ENCODE data around the gene ENO2.

Gene ENO2

DNA sequence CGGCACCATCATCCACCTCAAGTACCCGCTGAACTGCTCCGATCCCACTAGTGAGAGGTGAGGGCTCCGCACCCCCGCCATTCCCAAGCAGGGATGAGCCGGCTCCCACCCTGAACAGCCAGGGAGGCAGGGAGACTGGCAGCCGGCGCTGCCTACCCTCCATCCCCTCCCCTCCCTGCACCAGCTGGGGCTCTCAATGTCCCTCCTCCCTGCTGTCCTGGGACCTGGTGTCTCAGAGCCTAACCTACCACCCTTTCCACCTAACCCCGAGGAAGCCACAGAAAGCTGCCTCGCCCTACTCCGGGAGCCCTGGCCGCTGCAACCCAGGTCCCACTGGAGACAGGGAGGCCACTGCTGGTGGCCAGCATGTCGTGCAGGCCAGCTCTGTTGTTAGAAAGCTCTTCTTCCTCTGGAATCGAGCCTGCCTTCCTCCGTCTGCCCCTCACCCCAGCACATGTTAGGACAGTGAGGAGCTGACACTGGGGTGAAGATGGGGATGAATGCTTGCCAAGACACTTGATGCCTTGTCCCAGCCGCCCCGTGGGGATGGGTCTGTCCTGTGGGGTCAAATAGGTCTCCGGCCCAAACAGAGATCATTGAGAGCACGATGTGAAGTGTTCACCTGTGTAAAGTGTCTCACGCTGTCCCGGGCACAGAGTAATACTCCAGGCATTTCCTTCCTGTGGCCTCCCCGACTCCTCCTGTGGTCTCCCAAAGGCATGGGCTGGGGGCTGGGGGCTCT, 37.9 kb downstream of the ENO2 start:
- no peak for DNase-seq

DNA sequence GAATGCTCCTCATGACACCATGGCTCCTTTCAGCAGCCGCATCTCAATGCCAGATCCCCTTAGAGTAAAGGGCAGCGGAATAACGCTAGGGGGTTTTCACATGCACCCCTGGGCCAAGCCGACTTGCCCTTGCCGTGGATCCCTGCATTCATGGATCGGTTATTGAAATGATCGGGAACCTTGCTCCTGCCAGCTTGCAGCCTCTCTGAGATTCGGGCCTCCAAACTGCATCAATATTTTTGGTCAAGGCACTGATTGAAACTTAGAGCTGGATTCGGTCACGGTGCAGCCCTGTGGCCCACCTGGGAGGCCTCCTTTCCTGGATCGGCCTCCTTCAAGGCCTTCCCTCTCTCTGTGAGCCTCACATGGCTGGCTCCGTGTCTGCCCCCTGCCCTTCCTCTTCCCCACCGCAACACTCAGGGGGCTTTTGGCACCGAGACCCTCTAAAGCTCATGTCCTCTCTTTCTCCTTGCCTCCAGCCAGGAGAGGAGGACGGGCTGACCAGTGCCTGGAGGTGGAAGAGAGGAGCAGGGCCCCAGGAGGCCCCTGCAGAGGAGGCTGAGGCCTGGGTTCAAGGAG, 38.6 kb downstream of the ENO2 start:
- no peak for DNase-seq

DNA sequence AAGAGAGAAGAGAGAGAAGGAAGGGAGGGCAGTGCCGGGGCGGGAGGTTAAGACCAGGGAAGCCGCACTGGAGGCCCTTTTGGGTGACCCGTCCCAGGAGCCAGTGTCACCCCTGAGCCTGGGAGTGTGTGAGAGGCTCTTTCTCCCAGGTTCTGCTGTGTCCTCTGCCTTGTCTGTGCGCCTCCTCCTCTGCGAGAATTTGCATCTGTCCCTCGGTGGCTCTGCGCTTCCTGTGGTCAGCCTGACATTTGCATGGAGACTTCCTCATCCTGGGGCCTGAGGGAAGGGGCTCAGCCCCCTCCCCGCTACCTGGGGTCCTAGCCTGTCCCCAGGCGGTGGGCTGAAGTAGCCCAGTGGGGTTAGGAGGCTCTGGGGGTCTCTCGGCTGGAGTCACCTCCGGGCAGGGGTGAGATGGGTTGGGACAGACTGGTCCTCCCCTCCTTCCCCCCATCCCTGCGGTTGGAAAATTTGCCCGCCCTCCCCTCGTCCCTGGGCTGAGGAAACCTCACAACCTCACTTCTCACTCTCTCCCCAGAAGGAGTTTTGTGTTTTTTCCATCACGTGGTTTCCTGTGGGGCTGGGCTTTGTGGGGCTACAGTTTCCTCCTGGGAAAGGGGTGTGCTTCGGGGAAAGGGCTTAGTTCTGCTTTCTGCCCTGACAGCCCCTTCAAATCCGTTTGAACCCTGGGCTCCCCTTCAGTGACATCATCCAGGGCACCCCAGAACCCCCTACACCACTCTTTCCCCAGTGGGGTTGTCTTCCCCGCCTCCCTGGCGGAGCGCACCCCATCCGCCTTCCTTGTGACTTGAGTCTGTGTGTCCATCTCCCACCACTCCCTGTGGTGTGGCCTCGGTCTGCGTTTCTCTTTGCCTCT, 39.3 kb downstream of the ENO2 start:
- peak; percentile 87 for DNase-seq

DNA sequence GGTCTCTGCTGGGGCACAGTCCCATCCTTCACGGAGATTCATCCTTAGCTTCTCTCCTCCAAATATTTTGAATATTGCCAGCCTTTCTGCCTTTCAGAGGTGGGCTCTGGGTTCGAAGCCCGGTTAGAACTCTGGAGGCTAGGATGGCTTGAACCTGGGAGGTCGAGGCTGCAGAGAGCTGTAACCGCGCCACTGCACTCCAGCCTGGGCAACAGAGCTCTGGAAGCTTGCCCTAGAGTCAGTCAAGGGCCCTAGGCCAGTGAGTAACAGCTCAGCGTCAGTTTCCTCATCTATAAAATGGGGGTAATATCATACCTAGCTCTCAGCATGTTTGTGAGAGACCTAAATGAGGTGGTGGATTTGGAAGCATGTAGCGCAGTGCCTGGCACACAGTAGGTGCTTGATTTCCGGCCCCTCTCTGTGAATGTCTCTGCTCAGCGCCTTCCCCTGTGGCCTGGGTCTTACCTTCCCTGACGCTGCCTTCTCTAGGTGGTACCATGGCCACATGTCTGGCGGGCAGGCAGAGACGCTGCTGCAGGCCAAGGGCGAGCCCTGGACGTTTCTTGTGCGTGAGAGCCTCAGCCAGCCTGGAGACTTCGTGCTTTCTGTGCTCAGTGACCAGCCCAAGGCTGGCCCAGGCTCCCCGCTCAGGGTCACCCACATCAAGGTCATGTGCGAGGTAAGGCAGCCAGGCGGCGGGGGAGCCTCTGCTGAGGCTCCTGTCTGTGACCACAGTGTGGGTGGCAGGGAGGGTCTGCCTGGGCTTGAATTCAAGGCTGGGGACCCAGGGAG, 40.1 kb downstream of the ENO2 start:
- DNase-seq, result no peak

DNA sequence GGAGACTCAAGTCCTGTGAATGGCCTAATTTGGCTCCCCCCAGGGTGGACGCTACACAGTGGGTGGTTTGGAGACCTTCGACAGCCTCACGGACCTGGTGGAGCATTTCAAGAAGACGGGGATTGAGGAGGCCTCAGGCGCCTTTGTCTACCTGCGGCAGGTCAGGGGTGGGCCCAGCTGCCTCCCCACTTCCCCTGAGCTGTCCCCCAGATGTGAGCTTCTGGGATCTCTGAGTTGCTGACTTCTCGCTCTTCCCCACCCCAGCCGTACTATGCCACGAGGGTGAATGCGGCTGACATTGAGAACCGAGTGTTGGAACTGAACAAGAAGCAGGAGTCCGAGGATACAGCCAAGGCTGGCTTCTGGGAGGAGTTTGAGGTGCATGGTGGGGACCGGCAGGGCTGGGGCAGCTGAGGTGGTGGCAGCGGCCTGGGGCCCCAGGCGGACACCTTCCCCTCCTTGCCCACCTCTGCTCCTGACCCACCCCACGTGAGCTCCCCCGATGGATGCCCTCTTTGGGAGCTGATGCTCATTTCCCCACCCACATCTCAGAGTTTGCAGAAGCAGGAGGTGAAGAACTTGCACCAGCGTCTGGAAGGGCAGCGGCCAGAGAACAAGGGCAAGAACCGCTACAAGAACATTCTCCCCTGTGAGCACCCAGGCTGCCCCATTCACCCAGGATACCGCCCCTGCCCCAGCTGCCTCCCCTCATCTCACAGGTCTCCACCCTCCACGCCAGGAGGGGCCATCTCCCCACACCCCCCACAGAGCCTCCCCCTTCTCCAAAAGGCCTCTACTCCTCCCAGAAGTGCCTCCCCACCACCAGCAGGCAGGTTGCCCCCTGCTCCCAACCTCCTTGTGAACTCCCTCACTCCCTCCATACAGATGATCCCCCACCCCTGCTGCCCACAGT, 41.0 kb downstream of the ENO2 start:
- DNase-seq, result no peak

DNA sequence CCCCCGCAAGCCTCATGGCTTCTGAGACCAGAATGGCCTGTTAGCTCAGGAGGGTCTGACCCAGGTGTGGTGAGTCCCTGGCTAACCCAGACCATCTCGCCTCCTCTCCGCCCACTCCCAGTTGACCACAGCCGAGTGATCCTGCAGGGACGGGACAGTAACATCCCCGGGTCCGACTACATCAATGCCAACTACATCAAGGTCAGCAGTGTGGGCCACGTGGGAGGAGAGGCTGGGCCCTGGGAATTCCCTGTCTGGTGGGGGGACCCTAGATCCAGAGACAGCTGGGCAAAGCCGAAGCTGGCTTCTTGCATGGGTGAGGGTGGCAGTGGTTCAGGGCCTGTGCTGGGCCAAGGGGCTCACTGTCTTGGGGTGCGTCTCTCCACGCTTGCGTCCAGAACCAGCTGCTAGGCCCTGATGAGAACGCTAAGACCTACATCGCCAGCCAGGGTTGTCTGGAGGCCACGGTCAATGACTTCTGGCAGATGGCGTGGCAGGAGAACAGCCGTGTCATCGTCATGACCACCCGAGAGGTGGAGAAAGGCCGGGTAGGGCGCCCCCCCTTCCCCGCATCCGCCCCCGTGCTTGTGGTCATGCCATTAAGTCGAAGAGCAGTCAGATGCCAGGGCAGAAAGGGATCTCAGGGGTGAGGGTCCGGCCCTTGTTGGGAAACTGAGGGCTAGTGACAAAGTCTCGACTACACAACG, 41.8 kb downstream of the ENO2 start:
- no peak for DNase-seq

DNA sequence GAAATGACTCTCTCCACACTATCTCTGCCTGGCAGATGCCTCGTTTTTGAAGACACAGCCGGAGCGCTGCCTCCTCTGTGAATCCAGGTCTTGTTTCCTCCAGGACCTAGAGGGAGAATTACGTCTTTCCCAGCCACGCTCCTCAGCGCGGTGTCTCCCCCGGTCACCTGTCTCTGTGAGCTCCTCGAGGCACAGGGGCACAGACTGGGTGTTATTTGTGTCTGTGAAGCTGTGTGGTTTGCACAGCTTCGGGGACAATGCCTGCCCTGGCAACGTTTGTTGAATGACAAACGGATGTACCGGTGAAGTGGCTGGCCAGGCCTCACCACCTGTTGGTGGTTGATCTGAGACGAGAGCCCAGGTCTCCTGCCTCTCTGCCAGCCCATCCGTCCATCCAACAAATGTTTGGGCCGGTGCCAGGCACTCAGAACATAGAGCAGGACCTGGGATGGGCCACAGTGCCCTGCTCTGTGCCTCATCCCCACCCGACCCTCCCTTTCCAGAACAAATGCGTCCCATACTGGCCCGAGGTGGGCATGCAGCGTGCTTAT, 42.8 kb downstream of the ENO2 start:
- DNase-seq, result no peak

DNA sequence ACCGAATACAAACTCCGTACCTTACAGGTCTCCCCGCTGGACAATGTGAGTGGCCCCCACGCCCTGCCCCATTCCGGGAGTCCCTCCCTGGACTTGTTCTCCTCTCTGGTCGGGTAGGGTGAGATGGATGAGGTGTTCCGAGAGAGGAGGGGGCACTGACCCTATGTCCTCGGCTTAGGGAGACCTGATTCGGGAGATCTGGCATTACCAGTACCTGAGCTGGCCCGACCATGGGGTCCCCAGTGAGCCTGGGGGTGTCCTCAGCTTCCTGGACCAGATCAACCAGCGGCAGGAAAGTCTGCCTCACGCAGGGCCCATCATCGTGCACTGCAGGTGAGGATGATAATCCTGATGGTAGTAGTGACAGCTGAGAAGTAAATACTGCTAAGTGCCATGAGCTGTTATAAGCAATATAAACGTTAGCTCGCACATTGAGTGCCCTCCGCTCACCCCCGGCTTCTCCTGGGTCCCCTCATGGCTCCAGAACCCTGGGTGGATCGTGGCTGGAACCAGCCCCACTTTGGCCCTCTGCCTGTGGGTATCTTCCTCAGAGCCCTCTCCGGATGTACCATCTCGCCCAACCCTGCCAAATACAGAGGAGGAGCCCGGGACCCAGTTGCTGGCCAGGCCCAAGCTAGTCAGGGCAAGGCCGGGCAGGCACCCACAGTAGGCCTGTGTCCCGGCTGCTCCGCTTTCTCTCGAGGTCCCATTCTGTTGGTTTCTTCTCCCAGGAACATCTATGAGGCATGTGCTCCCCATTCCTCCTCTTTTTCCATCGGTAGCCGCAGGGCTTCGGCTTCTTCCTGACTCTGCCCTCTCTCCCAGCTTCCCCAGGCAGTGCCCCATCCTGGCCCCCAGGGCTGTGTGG, 43.6 kb downstream of the ENO2 start:
- no peak for DNase-seq

DNA sequence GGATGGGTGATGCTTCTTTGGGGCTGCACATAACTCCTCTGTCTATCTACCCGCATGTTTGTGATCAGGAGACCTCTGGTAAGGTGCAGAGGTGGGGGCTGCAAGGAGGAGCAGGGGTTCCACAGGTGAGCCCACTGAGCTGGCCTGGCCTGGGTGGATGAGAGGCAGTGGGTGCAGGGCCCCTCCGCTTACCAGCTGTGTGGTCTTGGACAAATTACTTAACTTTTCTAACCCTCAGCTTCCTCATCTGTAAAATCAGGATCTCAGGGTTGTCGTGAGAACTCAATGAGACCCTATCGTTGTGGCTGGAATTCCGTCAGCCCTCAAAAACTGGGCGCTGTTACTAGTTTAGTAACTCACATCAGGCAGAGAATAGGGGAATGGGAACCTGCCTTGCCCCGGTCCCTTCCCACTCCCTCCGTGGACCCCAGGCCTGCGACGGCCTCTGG, 44.3 kb downstream of the ENO2 start:
- DNase-seq, result no peak

DNA sequence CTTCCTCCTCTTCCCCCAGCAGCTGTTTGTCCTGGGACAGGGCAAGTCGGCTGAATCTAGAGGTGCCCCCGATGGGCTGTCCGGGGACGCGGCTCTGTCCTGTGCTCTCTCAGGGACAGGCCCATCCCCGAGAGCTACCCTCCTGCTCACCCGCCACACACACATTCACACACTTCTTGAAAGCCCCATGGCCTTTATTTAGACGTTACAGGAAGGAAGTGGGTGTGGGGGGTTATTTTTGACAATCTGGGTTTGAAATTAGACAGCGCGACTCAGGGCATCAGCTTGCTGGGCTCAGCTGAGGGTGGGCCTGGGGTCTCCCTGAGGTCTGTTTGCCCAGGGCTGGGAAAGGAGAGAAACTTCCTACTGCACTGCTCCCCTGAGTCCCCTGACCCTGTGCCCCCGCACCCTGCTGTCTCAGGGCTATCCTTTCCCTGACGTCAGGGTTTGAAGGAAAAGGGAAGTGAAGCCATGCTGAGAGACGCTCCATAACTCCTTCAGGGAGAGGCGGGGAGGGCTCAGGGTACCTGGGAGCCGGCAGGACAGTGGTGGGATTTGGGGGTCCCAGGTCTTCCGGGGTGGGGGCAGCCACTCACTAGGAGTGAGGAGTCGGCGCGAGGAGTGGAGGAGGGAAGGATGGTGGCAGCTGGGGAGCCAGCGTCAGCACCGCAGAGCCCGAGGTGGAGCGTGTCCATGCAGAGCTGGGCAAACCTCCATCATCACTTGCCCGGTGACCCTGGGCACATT, 44.9 kb downstream of the ENO2 start:
- peak; percentile 71 for DNase-seq

DNA sequence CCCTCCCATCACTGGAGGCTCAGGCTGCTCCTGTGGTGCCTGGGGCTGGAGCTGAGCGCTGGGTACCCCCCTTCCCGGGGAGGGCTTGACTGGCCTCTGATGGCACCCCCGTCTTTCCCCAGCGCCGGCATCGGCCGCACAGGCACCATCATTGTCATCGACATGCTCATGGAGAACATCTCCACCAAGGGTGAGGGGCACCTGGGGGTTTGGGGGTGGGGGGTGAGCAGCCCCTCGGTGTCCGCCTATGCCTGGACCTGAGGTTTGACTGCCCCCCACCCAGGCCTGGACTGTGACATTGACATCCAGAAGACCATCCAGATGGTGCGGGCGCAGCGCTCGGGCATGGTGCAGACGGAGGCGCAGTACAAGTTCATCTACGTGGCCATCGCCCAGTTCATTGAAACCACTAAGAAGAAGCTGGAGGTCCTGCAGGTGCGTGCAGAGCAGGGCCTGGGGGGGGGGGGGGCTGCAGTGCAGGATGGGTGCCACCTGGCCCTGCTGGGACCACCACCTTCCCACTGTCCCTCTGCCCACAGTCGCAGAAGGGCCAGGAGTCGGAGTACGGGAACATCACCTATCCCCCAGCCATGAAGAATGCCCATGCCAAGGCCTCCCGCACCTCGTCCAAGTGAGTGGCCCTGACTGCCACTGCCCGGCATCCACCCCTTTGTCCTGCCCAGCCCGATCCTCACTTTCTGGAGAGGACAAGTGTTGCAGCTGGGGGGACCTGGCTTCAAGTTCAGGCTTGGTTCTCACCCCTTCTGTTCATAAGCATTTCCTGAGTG, 45.6 kb downstream of the ENO2 start:
- no peak for DNase-seq

DNA sequence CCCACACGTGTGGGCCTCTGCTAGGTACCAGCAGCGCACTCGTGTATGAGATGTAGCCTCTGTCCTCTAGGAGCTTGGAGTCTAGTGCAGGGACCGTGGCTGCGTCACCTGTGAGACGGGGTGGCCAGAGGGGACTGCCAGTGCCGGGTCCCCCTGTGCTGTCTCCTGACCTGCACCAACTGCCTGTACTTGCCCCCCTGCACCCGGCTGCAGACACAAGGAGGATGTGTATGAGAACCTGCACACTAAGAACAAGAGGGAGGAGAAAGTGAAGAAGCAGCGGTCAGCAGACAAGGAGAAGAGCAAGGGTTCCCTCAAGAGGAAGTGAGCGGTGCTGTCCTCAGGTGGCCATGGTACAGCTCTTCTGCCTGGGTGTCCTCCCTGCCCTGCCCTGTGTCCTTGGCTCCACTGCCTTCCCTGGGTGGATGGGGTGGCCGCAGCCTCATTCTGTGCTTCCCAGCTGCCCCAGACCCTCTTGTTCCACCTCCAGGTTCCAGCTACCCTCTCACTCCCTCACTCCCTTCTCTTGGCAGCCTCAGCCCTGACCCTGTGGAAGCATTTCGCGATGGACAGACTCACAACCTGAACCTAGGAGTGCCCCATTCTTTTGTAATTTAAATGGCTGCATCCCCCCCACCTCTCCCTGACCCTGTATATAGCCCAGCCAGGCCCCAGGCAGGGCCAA, 46.4 kb downstream of the ENO2 start:
- no peak for DNase-seq

DNA sequence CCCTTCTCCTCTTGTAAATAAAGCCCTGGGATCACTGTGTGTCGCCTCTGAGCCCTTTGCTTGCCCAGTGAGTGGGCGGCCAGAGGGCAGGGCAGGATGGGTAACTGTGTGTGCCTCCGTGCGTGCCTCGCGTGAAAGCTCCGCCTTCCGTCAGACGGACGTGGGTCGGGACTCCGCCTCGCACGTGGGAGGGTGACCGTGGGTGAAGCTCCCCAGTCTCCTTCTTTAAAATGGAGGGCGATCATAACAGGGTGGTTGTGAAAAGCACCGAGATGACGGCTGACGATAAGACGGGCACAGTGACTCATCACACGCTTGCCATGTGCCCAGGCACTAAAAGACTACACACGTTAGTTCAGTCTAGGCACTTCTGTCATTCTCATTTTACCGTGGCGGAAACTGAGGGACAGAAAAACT, 46.9 kb downstream of the ENO2 start:
- DNase-seq, result peak; percentile 76

DNA sequence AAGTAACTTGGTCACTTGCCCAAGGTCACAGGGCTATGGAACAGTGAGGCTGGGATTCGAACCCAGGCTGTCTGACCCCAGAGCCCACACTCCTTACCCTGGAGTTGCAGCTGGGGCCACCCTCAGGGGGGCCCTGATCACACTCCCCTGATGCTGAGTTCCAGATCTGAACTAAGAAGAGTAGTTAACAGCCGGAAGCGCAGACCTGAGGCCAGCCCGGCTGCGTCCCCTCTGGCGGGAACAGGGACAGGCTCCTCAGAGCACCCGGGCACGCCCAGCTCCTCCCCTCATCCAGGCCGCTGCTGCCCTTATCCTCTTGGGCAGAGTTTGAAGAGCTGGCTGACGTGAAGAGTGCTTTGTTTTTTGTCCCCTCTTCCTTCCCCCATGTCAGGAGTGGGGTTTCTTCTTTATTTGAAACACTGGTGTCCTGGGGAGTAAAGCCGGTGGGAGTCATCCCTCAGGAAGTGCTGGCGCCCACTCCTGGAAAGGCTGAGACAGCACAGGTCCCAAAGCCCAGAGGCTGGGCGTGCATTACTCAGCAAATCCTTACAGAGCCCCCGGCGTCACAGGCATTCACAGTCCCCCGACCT, 47.4 kb downstream of the ENO2 start:
- peak; percentile 48 for DNase-seq

DNA sequence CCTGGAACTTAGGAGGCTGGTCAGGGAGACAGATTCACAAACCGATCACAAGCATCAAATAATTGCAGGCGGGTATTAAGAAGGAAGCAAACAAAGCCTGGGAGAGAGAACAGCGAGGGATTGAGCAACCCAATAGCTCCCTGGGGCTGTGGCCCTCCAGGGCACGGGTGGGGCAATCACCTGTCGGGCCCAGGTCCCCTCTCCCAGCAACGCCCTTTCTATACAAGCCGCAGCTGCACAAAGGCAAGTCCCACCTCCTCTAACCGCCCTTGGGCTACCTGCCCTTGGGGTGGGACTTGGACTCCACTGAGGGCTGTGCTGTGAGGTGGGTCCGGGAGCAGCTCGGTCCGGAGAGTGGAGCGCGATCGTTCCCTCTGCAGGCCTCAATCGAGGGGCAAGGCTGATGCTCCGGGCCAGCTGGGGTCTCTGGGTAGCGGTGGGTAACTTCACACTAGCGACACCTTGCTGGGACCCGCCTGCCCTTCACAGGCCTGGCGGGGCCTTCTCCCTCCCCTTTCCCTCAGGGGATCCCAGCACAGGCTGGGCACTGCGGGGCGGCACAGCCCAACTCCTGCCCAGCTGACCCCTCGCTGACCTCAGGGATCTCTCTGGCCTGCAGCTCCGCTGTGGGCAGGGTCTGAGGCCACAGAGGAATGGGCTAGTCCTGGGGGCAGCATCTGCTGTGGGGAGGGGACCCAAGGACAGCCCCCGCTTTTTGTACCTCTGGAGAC, 48.1 kb downstream of the ENO2 start:
- DNase-seq, result no peak

DNA sequence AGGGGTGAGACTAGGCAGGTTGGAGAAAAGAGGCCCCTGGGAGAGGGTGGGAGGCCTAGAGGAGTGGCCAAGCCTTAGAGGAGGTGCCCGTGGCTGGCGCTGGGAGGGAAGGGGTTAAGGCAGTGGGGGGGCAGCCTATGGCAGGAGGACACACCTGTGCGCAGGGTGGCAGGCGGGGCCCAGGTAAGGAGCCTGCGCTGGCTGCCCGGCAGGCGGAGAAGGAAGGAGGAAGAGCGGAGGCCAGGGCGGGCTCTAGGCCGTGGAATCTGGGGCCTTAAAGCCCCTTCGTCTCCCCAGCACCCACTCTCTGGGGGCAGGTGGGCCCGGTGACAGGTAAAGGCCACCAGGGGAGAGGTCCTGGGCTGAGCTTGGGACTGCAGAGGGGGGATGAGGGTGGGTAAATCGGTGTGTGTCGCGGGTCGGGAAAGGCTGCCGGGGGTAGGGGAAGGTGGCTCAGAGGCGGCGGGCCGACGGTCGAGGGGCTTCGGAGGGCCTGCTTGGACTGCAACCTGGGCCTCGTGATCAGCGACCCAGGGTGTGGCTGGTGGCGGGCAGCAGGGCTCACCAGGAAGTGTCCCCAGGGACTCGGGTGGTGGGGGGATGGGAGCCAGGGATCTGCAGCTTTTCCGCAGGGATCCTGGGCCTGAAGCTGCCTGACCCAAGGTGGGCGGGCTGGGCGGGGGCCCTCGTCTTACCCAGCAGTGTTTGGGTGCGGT, 48.8 kb downstream of the ENO2 start:
- DNase-seq, result no peak

Measured in SIG-M5 (cell line).